ENCODE data around the gene TFEB.

Gene TFEB

GRCh38 chr6:41653691-41654090 lies 81.7 kb downstream of the TFEB start:
- no peak for DNase-seq (ENCODE audit: low read depth in 2 of 2)

- no peak for DNase-seq (ENCODE audit: low read depth in 2 of 2)
These were observed 82.3 kb downstream of the TFEB start for GRCh38 chr6:41652866-41653652.

- no peak for DNase-seq (ENCODE audit: low read depth in 2 of 2)
These were observed 83.3 kb downstream of the TFEB start for GRCh38 chr6:41651962-41652657.

- DNase-seq (ENCODE audit: low read depth in 2 of 2) = no peak
These were observed 84.0 kb downstream of the TFEB start for GRCh38 chr6:41651246-41651961.

- DNase-seq (ENCODE audit: low read depth in 2 of 2) = no peak
These were observed 85.3 kb downstream of the TFEB start for GRCh38 chr6:41650120-41650519.

GRCh38 chr6:41649596-41649995 lies 85.8 kb downstream of the TFEB start:
- no peak for DNase-seq (ENCODE audit: low read depth in 2 of 2)

- no peak for DNase-seq (ENCODE audit: low read depth in 2 of 2)
These were observed 86.5 kb downstream of the TFEB start for GRCh38 chr6:41648921-41649320.

GRCh38 chr6:41648070-41648585 lies 87.3 kb downstream of the TFEB start:
- no peak for DNase-seq (ENCODE audit: low read depth in 2 of 2)

GRCh38 chr6:41647061-41647511 lies 88.3 kb downstream of the TFEB start:
- no peak for DNase-seq (ENCODE audit: low read depth in 2 of 2)

GRCh38 chr6:41646026-41646795 lies 89.2 kb downstream of the TFEB start:
- no peak for DNase-seq (ENCODE audit: low read depth in 2 of 2)

GRCh38 chr6:41645007-41645618 lies 90.3 kb downstream of the TFEB start:
- DNase-seq (ENCODE audit: low read depth in 2 of 2) = no peak

- no peak for DNase-seq (ENCODE audit: low read depth in 2 of 2)
These were observed 91.0 kb downstream of the TFEB start for GRCh38 chr6:41644297-41644879.

GRCh38 chr6:41643899-41644269 lies 91.5 kb downstream of the TFEB start:
- no peak for DNase-seq (ENCODE audit: low read depth in 2 of 2)

- DNase-seq (ENCODE audit: low read depth in 2 of 2) = no peak
These were observed 92.2 kb downstream of the TFEB start for GRCh38 chr6:41642960-41643898.

- no peak for DNase-seq (ENCODE audit: low read depth in 2 of 2)
These were observed 93.1 kb downstream of the TFEB start for GRCh38 chr6:41642090-41642959.

- DNase-seq (ENCODE audit: low read depth in 2 of 2) = no peak
These were observed 94.0 kb downstream of the TFEB start for GRCh38 chr6:41641352-41641925.

GRCh38 chr6:41640426-41640825 lies 95.0 kb downstream of the TFEB start:
- no peak for DNase-seq (ENCODE audit: low read depth in 2 of 2)

GRCh38 chr6:41639809-41640371 lies 95.5 kb downstream of the TFEB start:
- DNase-seq (ENCODE audit: low read depth in 2 of 2) = no peak
